GM12891 (cell line): Measurements from ENCODE around the gene SNX11.

ENCODE experiments used
- DNase-seq: peaks from one replicate; pipeline ENCODE4 v3.0.0; 2011; ENCODE audit warnings: low spot score; ENCODE audit not compliant: insufficient read length
- FAIRE-seq: peaks from 2 replicates; lab custom pipeline; 2011; peaks lifted over from hg19 to GRCh38; lab: Jason Lieb, UNC
- PAX5 ChIP-seq: IDR thresholded peaks from 2 replicates; pipeline ENCODE4 v1.6.1; 2011; ENCODE audit warnings: low read length, moderate library complexity, mild to moderate bottlenecking; ENCODE audit not compliant: insufficient read depth, severe bottlenecking
- POLR2A ChIP-seq: IDR thresholded peaks from 2 replicates; pipeline ENCODE4 v1.6.1; 2011; ENCODE audit warnings: low read depth, low read length, control low read depth
- POLR2AphosphoS5 ChIP-seq: IDR thresholded peaks from 2 replicates; pipeline ENCODE4 v1.6.1; 2011; ENCODE audit warnings: low read depth, low read length, control low read depth
- POU2F2 ChIP-seq: IDR thresholded peaks from 2 replicates; pipeline ENCODE4 v1.6.1; 2011; ENCODE audit warnings: low read depth, mild to moderate bottlenecking, control low read depth, low read length, moderate library complexity
- SPI1 ChIP-seq: IDR thresholded peaks from 2 replicates; pipeline ENCODE4 v1.6.1; 2011; ENCODE audit warnings: low read depth, low read length, control low read depth
- TAF1 ChIP-seq: IDR thresholded peaks from 2 replicates; pipeline ENCODE4 v1.6.1; 2011; ENCODE audit warnings: low read depth, low read length, control low read depth

SNX11 gene

GRCh38 chr17:48111937-48112241, 4.3 kb downstream of the SNX11 start:
- FAIRE-seq = no peak
- TF ChIP-seq POLR2A (peak; percentile 52; the same call in 1 of the 2 replicates), SPI1 (no peak), POLR2AphosphoS5 (0 out of 2 replicates have a peak, but pooled peaks have one; percentile 52), POU2F2 (no peak), PAX5 (no peak), TAF1 (no peak)

GRCh38 chr17:48113201-48113676, 5.7 kb downstream of the SNX11 start:
- FAIRE-seq (peak; percentile 94), DNase-seq (peak; percentile 36)
- TF ChIP-seq POU2F2 (no peak), POLR2AphosphoS5 (0 out of 2 replicates have a peak, but pooled peaks have one; percentile 17), SPI1 (0 out of 2 replicates have a peak, but pooled peaks have one; percentile 19), POLR2A (peak; percentile 17; the same call in 1 of the 2 replicates), TAF1 (peak; percentile 32; the same call in 1 of the 2 replicates), PAX5 (no peak)

More at GRCh38 chr17:48111937-48112241, 4.3 kb downstream of the SNX11 start:
- DNase-seq = no peak

- FAIRE-seq (no peak), DNase-seq (no peak)
- TF ChIP-seq POLR2AphosphoS5 = no peak; the same call in 1 of the 2 replicates
Measured at GRCh38 chr17:48121923-48122664, 14.5 kb downstream of the SNX11 start.

GRCh38 chr17:48122665-48123045, 15.1 kb downstream of the SNX11 start:
- DNase-seq = no peak
- no peak for TF ChIP-seq POLR2A
- no peak for TF ChIP-seq POLR2AphosphoS5
- TF ChIP-seq TAF1 = no peak
- no peak for TF ChIP-seq POU2F2
- TF ChIP-seq SPI1 = no peak
- no peak for TF ChIP-seq PAX5
- FAIRE-seq = no peak

- DNase-seq (no peak), FAIRE-seq (no peak)
- no peak for TF ChIP-seq POLR2A
- TF ChIP-seq PAX5 = no peak
- peak; percentile 39; the same call in 1 of the 2 replicates for TF ChIP-seq POU2F2
- TF ChIP-seq POLR2AphosphoS5 = 0 out of 2 replicates have a peak, but pooled peaks have one; percentile 1
- no peak for TF ChIP-seq SPI1
- TF ChIP-seq TAF1 = no peak
Measured at GRCh38 chr17:48123111-48123510, 15.5 kb downstream of the SNX11 start.

GRCh38 chr17:48123776-48124388, 16.3 kb downstream of the SNX11 start:
- DNase-seq = no peak
- FAIRE-seq = no peak
- TF ChIP-seq TAF1 = no peak
- no peak; the same call in 1 of the 2 replicates for TF ChIP-seq POLR2AphosphoS5
- no peak for TF ChIP-seq PAX5
- no peak for TF ChIP-seq SPI1

GRCh38 chr17:48125829-48126531, 18.4 kb downstream of the SNX11 start:
- FAIRE-seq (no peak), DNase-seq (no peak)
- TF ChIP-seq SPI1 (no peak), POLR2A (peak; percentile 59), POLR2AphosphoS5 (peak; percentile 75; the same call in 1 of the 2 replicates), PAX5 (no peak), TAF1 (no peak), POU2F2 (no peak)

- FAIRE-seq (no peak), DNase-seq (no peak)
- TF ChIP-seq POLR2A (0 out of 2 replicates have a peak, but pooled peaks have one; percentile 6), TAF1 (no peak), SPI1 (no peak)
Measured at GRCh38 chr17:48126532-48126850, 18.9 kb downstream of the SNX11 start.

GRCh38 chr17:48127371-48128051, 19.9 kb downstream of the SNX11 start:
- FAIRE-seq = no peak
- DNase-seq = no peak
- no peak for TF ChIP-seq PAX5
- TF ChIP-seq SPI1 = no peak
- no peak for TF ChIP-seq TAF1
- TF ChIP-seq POU2F2 = no peak
- no peak; the same call in 1 of the 2 replicates for TF ChIP-seq POLR2A
- TF ChIP-seq POLR2AphosphoS5 = no peak
